Hepatocyte (in vitro differentiated cells): ENCODE results near the gene BCKDHB.

Experiments used
- CTCF ChIP-seq: fragments of 200-600 bp; sonication (generic); IDR thresholded peaks from 2 replicates; pipeline ENCODE4 v1.5.1; 2016; ENCODE audit warnings: antibody characterized with exemption, mild to moderate bottlenecking; ENCODE audit not compliant: poor library complexity
- EZH2 ChIP-seq: fragments of 200-600 bp; sonication (generic); IDR thresholded peaks from 2 replicates; pipeline ENCODE4 v1.6.1; 2016; ENCODE audit warnings: antibody characterized with exemption, mild to moderate bottlenecking, borderline replicate concordance

GRCh38 chr6:80183019-80183795 lies 76.7 kb downstream of the BCKDHB start:
- no peak for TF ChIP-seq CTCF
- no peak for TF ChIP-seq EZH2
